DMS153 treated with DMSO at 0.1 percent for 48 hours (cell line): Measurements from ENCODE around the gene FATE1.
A peak's percentile ranks its signal among the peaks of the same experiment; 100 is the strongest.

Experiments used
- DNase-seq: peaks from one replicate; lab custom pipeline; 2025; ENCODE audit not compliant: unreplicated experiment; lab: John Stamatoyannopoulos, UW

The FATE1 gene

GRCh38 chrX:151703487-151703886, 12.3 kb upstream of the FATE1 start:
- DNase-seq: peak; percentile 23

GRCh38 chrX:151704041-151704663, 11.7 kb upstream of the FATE1 start:
- DNase-seq: no peak

- DNase-seq: no peak
These were observed 7.0 kb upstream of the FATE1 start for GRCh38 chrX:151708821-151709220.

GRCh38 chrX:151710457-151710856, 5.4 kb upstream of the FATE1 start:
- no peak for DNase-seq

GRCh38 chrX:151711154-151711553, 4.7 kb upstream of the FATE1 start:
- no peak for DNase-seq

GRCh38 chrX:151711787-151712186, 4.0 kb upstream of the FATE1 start:
- DNase-seq: peak; percentile 51

GRCh38 chrX:151712253-151712652, 3.6 kb upstream of the FATE1 start:
- no peak for DNase-seq

- DNase-seq: peak; percentile 13
These were observed 2.0 kb upstream of the FATE1 start for GRCh38 chrX:151713849-151714248.

GRCh38 chrX:151714362-151714761, 1.5 kb upstream of the FATE1 start:
- no peak for DNase-seq

GRCh38 chrX:151722241-151722846, 6.5 kb downstream of the FATE1 start:
- DNase-seq: no peak

- no peak for DNase-seq
These were observed 7.4 kb downstream of the FATE1 start for GRCh38 chrX:151723156-151723760.

- DNase-seq: no peak
These were observed 8.9 kb downstream of the FATE1 start for GRCh38 chrX:151724563-151725337.

GRCh38 chrX:151725338-151725614, 9.4 kb downstream of the FATE1 start:
- DNase-seq: no peak

GRCh38 chrX:151726751-151727150, 10.9 kb downstream of the FATE1 start:
- DNase-seq: no peak

GRCh38 chrX:151727346-151727745, 11.5 kb downstream of the FATE1 start:
- no peak for DNase-seq

GRCh38 chrX:151729056-151729725, 13.4 kb downstream of the FATE1 start:
- DNase-seq: no peak

GRCh38 chrX:151734446-151734845, 18.6 kb downstream of the FATE1 start, which contains the start of gene CNGA2:
Gene CNGA2 (plus strand): TSS chrX:151734746. CDS start chrX:151738484, 3,738 bp downstream.
- DNase-seq: no peak

- no peak for DNase-seq
These were observed 19.4 kb downstream of the FATE1 start for GRCh38 chrX:151735219-151735618.

GRCh38 chrX:151736685-151737084, 20.9 kb downstream of the FATE1 start:
- no peak for DNase-seq

GRCh38 chrX:151737494-151737893, 21.7 kb downstream of the FATE1 start:
- no peak for DNase-seq

- no peak for DNase-seq
These were observed 22.9 kb downstream of the FATE1 start for GRCh38 chrX:151738751-151739150.
